GM18909 (cell line): ENCODE data around the gene SF3B1.
A peak's percentile ranks its signal among the peaks of the same experiment; 100 is the strongest.
"Not testable (repeated sequence)": the region's sequence is repeated elsewhere in the genome, so short reads cannot be mapped to it uniquely, and the experiment has no call there.

Experiments used
- ATAC-seq: cut with Tn5 transposase; IDR thresholded peaks from one replicate; pipeline ENCODE4 v1.9.1; 2021; ENCODE audit warnings: mild to moderate bottlenecking; ENCODE audit not compliant: unreplicated experiment, poor library complexity

SF3B1 gene

GRCh38 chr2:197435598-197436420 lies 981 bp upstream of the SF3B1 start:
- peak; percentile 3 for ATAC-seq

- no peak for ATAC-seq
Observed at GRCh38 chr2:197433780-197434438, 919 bp downstream of the SF3B1 start.

DNA sequence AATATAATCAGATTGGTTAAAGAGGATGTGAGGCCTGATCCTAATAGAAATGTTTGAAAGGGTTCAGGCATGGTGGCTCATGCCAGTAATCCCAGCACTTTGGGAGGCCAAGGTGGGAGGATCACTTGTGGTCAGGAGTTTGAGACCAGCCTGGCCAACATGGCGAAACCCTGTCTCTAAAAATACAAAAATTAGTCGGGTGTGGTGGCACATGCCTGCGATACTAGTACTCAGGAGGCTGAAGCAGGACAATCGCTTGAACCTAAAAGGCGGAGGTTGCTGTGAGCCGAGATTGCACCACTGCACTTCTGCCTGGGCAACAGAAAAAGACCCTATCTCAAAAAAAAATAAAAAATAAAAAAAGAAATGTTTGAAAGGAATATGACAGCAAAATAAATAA lies 2.3 kb downstream of the SF3B1 start:
- ATAC-seq: not testable (repeated sequence)

DNA sequence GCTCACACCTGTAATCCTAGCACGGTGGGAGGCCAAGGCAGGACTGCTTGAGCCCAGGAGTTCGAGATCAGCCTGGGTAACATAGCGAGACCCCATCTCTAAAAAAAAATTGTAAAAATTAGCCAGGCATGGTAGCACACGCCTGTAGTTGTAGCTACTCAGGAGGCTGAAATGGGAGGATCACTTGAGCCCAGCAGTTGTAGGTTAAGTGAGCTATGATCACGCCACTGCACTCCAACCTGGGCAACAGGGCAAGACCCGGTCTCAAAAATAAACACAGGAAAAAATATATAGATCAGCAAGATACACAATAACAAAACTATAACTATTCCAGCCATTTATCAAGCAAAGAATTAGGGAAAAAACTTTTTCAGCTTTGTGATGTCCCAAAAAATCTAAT lies 3.0 kb downstream of the SF3B1 start:
- no peak for ATAC-seq

GRCh38 chr2:197427986-197428385 lies 6.8 kb downstream of the SF3B1 start:
- ATAC-seq: no peak

DNA sequence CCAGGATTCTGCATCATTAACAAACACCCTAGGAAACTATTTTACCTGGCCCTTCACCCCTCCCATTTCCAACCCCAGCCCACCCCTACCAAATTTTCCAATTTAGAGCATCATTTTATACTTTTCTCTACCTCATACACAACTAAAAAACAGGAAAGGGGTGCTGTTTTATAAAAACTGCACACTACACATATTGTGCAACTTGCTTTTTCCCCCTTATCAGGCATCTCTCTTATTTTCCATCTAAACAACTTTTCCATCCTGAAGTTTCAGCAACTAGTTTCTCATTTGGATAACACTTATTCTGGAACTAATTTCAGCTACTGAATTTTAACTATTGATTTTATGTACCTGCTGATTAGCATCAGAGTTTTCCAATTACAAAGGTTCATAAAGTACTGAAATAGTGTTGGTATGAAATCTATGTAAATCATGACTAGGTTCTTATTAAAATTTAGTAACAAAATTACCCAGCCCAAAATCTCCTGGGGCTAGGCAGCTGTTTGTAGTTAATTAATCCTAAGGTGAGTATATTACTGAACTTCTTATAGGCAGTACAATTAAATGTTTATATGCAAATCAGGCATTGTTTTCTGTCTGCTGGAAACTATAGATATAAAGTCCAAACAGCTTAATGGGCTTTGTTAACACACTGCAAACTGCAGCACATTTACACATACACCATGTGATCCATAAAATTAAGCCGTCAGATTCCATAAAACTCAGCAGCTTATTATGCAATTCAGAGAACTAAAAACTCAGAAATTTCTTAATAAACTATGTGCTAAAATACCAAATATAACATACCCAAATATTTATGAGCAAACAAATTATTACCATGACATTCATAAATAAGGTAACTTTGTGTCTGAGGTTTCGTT lies 7.9 kb downstream of the SF3B1 start:
- ATAC-seq: no peak

- ATAC-seq: no peak
Observed at GRCh38 chr2:197425550-197425949, 9.3 kb downstream of the SF3B1 start.

GRCh38 chr2:197423307-197423706 lies 11.5 kb downstream of the SF3B1 start:
- no peak for ATAC-seq

- ATAC-seq: no peak
Observed at GRCh38 chr2:197419438-197419837, 15.4 kb downstream of the SF3B1 start.

DNA sequence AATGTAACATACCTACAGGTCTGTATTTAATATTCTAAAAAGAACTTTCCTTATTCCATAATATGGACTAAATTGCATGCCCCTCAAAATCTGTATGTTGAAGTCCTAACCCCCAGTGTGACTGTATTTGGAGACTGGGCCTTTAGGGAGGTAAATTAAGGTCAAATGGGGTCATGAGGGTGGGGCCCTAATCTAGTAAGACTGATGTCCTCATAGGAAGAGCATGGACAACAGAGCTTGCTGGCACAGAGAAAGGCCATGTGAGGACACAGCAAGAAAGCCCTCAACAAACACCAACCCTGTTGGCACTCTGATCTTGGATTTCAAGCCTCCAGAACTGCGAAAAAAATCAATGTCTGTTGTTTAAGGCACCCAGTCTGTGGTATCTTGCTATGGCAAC lies 18.6 kb downstream of the SF3B1 start:
- ATAC-seq: no peak

DNA sequence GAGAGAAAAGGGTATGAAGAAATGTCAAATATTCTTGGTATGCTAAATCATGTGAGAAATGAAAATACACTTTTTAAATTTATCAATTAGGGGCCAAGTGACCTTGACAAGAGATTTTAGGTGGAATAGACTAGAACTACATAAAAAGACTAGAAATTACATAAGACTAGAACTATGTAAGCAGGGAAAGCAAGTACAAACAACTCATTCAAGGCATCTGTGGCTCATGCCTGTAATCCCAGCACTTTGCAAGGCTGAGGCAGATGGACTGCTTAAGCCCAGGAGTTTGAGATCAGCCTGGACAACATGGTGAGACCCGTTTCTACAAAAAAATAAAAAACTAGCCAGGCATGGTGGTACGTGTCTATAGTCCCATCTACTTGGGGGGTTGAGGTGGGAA lies 20.3 kb downstream of the SF3B1 start:
- no peak for ATAC-seq

GRCh38 chr2:197414039-197414438 lies 20.8 kb downstream of the SF3B1 start:
- no peak for ATAC-seq

- ATAC-seq: no peak
Observed at GRCh38 chr2:197405582-197405981, 29.2 kb downstream of the SF3B1 start.

GRCh38 chr2:197399887-197400540 lies 34.8 kb downstream of the SF3B1 start:
- ATAC-seq: no peak

DNA sequence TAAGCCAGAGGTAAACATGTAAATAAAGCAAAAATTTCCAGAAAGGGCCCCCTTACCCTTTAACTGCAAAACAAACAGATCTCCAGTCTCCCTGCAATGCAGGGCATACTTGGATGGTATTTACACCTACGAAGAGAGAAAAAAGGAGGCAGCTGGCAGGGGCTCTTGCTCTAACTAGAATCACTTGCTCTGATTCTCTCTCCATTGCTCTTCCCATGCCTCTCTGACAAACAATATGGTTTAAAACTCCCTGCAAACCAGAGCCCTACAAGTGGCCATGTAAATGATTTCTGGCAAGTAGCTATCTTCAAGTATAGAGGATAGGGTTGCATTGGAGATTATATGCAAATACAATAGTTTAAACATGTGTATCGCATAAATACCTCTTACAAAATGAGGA lies 35.9 kb downstream of the SF3B1 start:
- ATAC-seq: no peak

DNA sequence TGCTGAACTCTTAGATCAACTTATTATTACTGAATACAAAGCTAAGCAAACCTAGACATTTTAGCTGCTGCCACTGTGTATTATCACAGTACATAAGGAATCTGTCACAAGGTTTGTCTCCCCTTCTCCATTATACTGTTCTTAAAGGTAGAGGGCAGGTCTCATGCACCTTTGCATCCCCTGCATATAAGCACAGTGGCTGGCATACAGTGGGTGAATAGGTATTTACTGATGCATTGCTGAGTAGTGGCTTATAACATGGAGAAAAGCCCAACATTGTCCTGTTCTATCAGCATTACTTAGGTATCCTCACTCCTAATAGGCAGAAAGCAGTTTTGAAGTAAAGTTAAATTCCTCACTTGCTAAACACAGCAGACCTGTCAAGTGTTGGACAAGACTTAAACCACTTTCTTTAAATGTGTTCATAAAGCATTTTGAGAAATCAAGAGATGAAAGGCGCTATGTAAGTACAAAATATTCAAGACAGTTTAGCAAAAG lies 43.6 kb downstream of the SF3B1 start:
- ATAC-seq: no peak

- no peak for ATAC-seq
Observed at GRCh38 chr2:197388866-197389587, 45.8 kb downstream of the SF3B1 start.

- no peak for ATAC-seq
Observed at GRCh38 chr2:197387179-197387578, 47.6 kb downstream of the SF3B1 start.

DNA sequence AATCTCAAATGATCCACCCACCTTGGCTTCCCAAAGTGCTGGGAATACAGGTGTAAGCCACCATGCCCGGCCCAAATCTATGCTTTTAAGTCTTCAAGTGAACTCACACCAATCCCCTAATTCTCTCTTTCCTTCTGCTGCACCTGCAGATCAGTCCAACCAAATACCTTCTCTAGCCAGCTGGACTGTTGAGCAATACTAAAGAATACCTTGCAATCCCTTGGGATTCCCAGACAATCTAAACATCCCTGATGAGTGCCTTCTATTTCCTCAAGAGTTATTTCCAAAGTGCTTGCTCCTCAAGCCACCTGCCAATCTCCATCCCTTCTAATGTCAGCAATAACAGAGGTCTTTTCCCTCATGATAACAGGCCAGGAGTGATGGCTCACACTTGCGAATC lies 48.6 kb downstream of the SF3B1 start:
- ATAC-seq: no peak

- no peak for ATAC-seq
Observed at GRCh38 chr2:197383825-197384224, 51.0 kb downstream of the SF3B1 start.
